KOPT-K1 (cell line): ENCODE measurements around the gene FBH1.
"Not testable (repeated sequence)": the region's sequence is repeated elsewhere in the genome, so short reads cannot be mapped to it uniquely, and the experiment has no call there.

Experiments
- H3K27ac ChIP-seq: fragments of 200-600 bp; sonication (generic); 2 replicates; pipeline ENCODE4 v1.5.1; 2016; ENCODE audit warnings: antibody characterized with exemption, mild to moderate bottlenecking, low read depth, low read length; ENCODE audit not compliant: poor library complexity, severe bottlenecking
- H3K36me3 ChIP-seq: fragments of 200-600 bp; sonication (generic); 2 replicates; pipeline ENCODE4 v1.5.1; 2017; ENCODE audit warnings: antibody characterized with exemption, mild to moderate bottlenecking, low read length, moderate library complexity; ENCODE audit not compliant: insufficient read depth
- H3K9me3 ChIP-seq: fragments of 200-600 bp; sonication (generic); 2 replicates; pipeline ENCODE4 v1.5.1; 2017; ENCODE audit warnings: antibody characterized with exemption, low read length, mild to moderate bottlenecking; ENCODE audit not compliant: insufficient read depth, poor library complexity, severe bottlenecking

The FBH1 gene

GRCh38 chr10:5948208-5948585 lies 58.2 kb downstream of the FBH1 start:
- Histone ChIP-seq H3K36me3 (peaks cover 8% of the 10 kb centered on the region; the same call in 1 of the 2 replicates), H3K9me3 (no peaks in the 10 kb centered on the region), H3K27ac (no peak overlapping the region)

GRCh38 chr10:5949009-5949759 lies 59.1 kb downstream of the FBH1 start:
- Histone ChIP-seq H3K36me3 (peaks cover 11% of the 10 kb centered on the region; the same call in 1 of the 2 replicates), H3K9me3 (no peaks in the 10 kb centered on the region), H3K27ac (no peak overlapping the region)

DNA sequence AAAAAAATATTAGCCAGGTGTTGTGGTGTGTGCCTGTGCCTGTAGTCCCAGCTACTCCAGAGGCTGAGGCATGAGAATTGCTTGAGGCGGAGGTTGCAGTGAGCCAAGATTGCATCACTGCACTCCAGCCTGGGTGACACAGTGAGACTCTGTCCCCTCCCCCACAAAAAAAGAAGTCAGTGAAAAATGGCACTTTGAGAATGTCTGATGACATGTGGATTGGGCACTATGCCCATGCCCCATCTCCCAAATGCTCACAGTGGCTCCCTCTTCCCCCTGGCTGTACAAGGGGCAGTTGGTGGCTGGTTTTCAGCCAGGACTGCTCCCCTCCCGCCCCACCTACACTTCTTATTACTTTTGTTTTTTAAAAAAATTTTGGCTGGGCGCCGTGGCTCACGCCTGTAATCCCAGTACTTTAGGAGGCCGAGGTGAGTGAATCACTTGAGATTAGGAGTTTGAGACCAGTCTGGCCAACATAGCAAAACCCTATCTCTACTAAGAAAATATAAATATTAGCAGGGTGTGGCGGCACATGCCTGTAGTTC lies 61.2 kb downstream of the FBH1 start:
- Histone ChIP-seq H3K36me3 (peaks cover 11% of the 10 kb centered on the region; the same call in 1 of the 2 replicates), H3K27ac (no peak overlapping the region), H3K9me3 (no peaks in the 10 kb centered on the region)

DNA sequence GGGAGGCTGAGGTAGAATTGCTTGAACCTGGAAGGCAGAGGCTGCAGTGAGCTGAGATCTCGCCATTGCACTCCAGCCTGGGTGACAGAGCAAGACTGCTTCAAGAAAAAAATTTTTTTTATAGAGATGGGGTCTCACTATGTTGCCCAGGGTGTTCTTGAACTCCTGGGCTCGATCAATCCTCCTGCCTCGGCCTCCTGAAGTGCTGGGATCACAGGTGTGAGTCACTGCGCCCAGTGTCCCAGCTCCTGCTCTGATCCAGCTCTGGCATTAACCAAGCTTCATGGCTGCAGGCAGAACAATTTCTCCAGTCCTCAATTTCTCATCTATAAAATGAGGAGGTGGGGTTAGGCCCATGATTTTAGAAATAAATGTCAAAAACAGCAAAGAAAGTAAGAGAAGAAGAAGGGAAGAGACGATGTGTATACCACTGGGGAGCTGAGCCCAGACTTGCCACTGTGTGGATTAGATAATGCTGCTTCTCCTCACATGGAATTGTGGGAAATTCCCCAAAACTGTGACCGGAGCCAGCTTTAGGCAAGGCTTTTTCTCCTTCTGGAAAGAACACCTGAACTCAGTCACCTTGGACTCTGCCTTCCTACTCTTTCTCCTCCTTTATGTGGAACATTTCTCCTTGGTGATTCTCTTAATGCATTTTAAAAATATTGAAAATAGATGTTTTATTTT lies 61.8 kb downstream of the FBH1 start:
- Histone ChIP-seq H3K27ac (no peak overlapping the region), H3K9me3 (no peaks in the 10 kb centered on the region)

DNA sequence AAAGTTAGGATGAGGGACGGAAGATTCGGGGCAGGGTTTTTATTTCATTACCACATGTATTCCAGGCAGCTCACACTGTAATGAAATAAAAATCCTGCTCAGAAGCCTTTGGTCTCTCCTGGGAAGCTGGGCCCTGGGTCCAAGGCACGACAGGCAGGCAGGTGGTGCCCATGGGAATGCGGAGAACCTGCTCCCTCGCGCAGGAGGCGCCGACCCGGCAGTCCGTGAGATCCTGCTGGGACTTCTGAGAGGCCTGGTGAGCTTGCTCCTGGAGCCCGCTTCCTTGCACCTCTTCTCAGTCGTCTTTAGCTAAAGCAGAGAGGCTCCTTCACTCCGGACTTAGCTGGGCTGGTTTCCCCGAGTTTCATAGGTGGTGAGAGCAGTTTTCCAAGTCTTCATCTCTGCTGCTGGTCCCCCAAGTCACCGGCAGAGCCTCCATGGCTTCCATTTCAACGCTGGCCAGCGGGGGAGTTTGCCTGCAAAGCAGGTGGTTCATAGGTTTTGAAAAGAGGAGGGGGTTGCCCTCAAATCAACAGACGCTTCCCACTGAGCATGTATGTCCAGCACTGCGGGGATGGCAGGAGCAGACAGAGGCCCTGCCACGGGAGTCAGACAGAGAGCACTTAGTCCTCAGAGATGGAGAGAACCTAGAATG lies 62.8 kb downstream of the FBH1 start:
- Histone ChIP-seq H3K27ac (no peak overlapping the region), H3K9me3 (no peaks in the 10 kb centered on the region), H3K36me3 (peaks cover 11% of the 10 kb centered on the region; the same call in 1 of the 2 replicates)

More for the DNA sequence above, 61.8 kb downstream of the FBH1 start:
- peaks cover 11% of the 10 kb centered on the region; the same call in 1 of the 2 replicates for H3K36me3 ChIP-seq

DNA sequence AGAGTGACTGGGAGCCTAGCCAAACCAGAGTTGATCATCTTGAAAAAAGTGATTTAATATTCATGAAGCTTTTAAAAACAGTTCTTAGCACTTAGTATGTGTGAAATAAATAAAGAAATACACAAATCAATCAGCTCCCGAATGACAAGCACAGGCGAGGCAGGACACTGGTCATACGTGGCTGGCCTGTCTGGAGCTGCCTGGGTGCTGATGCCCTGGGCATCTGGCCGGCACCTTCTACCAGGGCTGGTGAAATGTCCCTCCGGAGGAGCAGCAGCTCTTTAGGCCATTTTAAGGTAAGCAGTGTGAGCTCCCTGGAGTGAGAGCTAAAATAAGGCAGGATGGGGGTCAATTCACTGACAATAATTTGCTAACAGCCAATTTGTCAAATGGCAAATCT lies 63.6 kb downstream of the FBH1 start:
- Histone ChIP-seq H3K27ac (no peak overlapping the region), H3K36me3 (peaks cover 11% of the 10 kb centered on the region; the same call in 1 of the 2 replicates), H3K9me3 (no peaks in the 10 kb centered on the region)

DNA sequence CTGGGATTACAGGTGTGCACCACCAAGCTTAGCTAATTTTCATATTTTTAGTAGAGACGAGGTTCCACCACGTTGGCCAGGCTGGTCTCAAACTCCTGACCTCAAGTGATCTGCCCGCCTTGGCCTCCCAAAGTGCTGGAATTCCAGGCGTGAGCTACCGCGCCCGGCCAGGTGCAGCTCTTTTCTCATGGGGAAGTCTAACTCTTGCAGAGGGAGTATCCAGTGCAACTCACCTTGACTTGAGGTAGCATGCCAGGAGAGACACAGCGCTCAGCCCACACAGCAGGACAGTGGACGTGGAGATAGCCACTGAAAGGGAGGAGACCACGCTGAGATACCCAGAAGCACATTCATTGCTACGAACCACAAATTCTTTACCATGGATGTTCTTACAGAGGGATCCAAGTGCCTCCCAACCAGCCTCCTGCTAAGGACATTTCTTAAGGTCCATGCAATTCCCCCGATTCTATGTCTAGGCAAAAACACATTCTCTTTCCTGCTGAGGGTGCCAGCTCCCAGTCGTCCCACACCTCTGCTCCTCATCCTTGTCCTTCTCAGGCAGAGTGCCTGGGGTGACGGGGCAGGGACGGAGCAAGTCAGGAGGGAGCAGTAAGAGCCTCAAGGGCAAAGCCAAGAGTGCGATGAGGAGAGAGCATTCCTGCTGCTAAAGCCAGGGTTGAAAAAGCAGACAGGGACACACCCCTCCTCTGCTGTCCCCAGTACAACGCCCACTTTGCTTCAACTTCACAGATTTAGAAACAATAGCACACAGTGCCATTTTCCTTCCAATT lies 66.3 kb downstream of the FBH1 start:
- Histone ChIP-seq H3K9me3 (no peaks in the 10 kb centered on the region), H3K27ac (no peak overlapping the region), H3K36me3 (peaks cover 25% of the 10 kb centered on the region; the same call in 1 of the 2 replicates)

GRCh38 chr10:5958077-5958476 lies 68.0 kb downstream of the FBH1 start:
- Histone ChIP-seq H3K27ac (no peak overlapping the region), H3K36me3 (peaks cover 18% of the 10 kb centered on the region; the same call in 1 of the 2 replicates), H3K9me3 (no peaks in the 10 kb centered on the region)

DNA sequence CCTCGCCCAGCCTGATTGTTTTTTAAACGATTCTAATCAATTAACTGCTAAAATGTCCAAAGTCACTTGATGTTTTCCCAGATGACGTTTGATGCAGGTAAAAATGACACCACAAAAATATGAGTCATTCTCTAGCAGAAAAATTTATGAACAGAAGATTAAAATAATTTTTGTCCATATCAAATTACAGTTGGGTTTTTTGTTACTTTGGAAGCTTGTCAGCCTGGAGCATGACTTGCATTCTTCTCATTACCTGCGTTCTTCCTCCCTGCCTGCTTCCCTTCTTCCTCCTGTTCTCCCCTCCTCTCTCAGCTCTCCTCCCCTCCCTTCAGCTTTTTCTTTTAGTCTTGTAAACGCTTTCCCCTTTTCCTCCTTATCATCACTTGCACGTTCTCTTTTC lies 68.6 kb downstream of the FBH1 start:
- Histone ChIP-seq H3K9me3 (no peaks in the 10 kb centered on the region), H3K27ac (no peak overlapping the region), H3K36me3 (peaks cover 15% of the 10 kb centered on the region; the same call in 1 of the 2 replicates)

DNA sequence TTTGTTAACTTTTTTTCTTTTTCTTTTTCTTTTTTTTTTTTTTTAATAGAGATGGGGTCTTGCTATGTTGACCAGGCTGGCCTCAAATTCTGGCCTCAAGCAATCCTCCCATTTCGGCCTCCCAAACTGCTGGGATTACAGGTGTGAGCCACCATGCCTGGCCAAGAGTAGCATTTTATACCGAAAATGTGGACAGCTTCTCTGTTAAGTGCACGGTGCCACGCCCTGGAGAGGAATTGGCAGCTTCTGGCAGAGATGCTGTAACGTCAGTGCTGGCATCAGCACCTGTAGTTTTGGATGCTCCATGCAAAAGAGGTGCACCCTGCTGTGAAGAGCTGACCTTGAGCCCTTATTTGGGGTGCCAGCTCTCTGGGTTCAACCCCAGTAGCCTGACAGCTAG lies 69.1 kb downstream of the FBH1 start:
- Histone ChIP-seq H3K9me3 (no peaks in the 10 kb centered on the region), H3K27ac (no peak overlapping the region), H3K36me3 (peaks cover 15% of the 10 kb centered on the region; the same call in 1 of the 2 replicates)

DNA sequence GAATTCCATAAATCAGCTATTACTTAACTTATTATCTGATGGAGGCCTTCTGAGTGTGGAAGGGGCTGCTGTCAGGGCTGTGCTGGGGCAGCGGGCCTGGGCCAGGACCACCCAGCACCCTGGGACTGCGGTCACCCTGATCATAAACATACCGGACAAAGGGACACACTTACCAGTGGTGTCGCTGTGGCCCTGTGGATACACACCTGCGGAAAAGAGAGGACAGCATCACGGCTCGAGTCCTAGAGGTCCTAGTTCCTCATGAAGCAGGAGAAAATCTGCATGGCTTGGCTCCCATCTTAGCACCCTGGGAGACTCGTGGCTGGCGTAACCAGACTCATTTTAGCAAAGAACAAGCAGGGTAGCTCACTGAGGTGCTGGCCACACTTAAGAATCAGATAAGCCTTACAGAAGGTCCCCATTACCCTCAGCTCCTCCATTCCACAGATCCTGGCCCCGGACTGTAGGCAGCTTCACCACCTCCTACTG lies 69.6 kb downstream of the FBH1 start:
- peaks cover 15% of the 10 kb centered on the region; the same call in 1 of the 2 replicates for H3K36me3 ChIP-seq
- no peak overlapping the region for H3K27ac ChIP-seq
- no peaks in the 10 kb centered on the region for H3K9me3 ChIP-seq

- Histone ChIP-seq H3K27ac (no peak overlapping the region), H3K9me3 (no peaks in the 10 kb centered on the region), H3K36me3 (peaks cover 15% of the 10 kb centered on the region; the same call in 1 of the 2 replicates)
Measured at GRCh38 chr10:5960070-5960972, 70.3 kb downstream of the FBH1 start.

- H3K27ac ChIP-seq, H3K9me3 ChIP-seq: not testable (repeated sequence)
- peaks cover 15% of the 10 kb centered on the region; the same call in 1 of the 2 replicates for H3K36me3 ChIP-seq
Measured at GRCh38 chr10:5960973-5961275, 70.9 kb downstream of the FBH1 start.
